Effector memory CD4-positive, alpha-beta T cell (primary cell): ENCODE results near the gene TMEM139.

Experiments
- DNase-seq, 3 donors: peaks; one replicate each; pipeline ENCODE4 v3.0.0-alpha.2; 2020
- H3K27ac ChIP-seq: 2 replicates; pipeline ENCODE4 v1.7.0; 2013; ENCODE audit warnings: mild to moderate bottlenecking, low read length, moderate library complexity; ENCODE audit not compliant: insufficient read depth, poor library complexity, severe bottlenecking
- H3K27me3 ChIP-seq: replicated peaks from 2 replicates; pipeline ENCODE4 v1.7.0; 2013; ENCODE audit warnings: mild to moderate bottlenecking, low read length; ENCODE audit not compliant: insufficient read depth, control insufficient read depth, poor library complexity, severe bottlenecking
- H3K36me3 ChIP-seq: 2 replicates; pipeline ENCODE4 v1.7.0; 2013; ENCODE audit warnings: mild to moderate bottlenecking, low read length, moderate library complexity; ENCODE audit not compliant: control insufficient read depth, insufficient read depth
- H3K4me1 ChIP-seq: 2 replicates; pipeline ENCODE4 v1.7.0; 2013; ENCODE audit warnings: low read length, mild to moderate bottlenecking; ENCODE audit not compliant: control insufficient read depth, insufficient read depth, poor library complexity, severe bottlenecking
- H3K4me3 ChIP-seq: 2 replicates; pipeline ENCODE4 v1.7.0; 2013; ENCODE audit warnings: low read length, low read depth, mild to moderate bottlenecking; ENCODE audit not compliant: insufficient read depth, poor library complexity, severe bottlenecking
- H3K9me3 ChIP-seq: 2 replicates; pipeline ENCODE4 v1.7.0; 2013; ENCODE audit warnings: mild to moderate bottlenecking, low read length, moderate library complexity; ENCODE audit not compliant: control insufficient read depth

The TMEM139 gene

GRCh38 chr7:143321242-143321641, 36.5 kb downstream of the TMEM139 start:
- H3K27me3 ChIP-seq, result no peaks in the 10 kb centered on the region
- H3K9me3 ChIP-seq, result no peaks in the 10 kb centered on the region
- H3K27ac ChIP-seq, result no peak overlapping the region
- H3K4me3 ChIP-seq, result no peak overlapping the region
- H3K36me3 ChIP-seq, result no peaks in the 10 kb centered on the region
- no peak for DNase-seq
- H3K4me1 ChIP-seq, result no peaks in the 10 kb centered on the region

- no peak overlapping the region for H3K27ac ChIP-seq
- H3K36me3 ChIP-seq, result no peaks in the 10 kb centered on the region
Measured at GRCh38 chr7:143321734-143322133, 37.0 kb downstream of the TMEM139 start.

GRCh38 chr7:143322760-143323633, 38.2 kb downstream of the TMEM139 start:
- Histone ChIP-seq H3K9me3 (no peaks in the 10 kb centered on the region), H3K36me3 (no peaks in the 10 kb centered on the region), H3K4me1 (no peaks in the 10 kb centered on the region), H3K27me3 (no peaks in the 10 kb centered on the region), H3K4me3 (no peak overlapping the region), H3K27ac (no peak overlapping the region)
- no peak for DNase-seq

More at GRCh38 chr7:143321734-143322133, 37.0 kb downstream of the TMEM139 start:
- H3K27me3 ChIP-seq, result no peaks in the 10 kb centered on the region
- no peaks in the 10 kb centered on the region for H3K4me1 ChIP-seq
- DNase-seq, result no peak
- H3K4me3 ChIP-seq, result no peak overlapping the region
- no peaks in the 10 kb centered on the region for H3K9me3 ChIP-seq

GRCh38 chr7:143323653-143324052, 38.9 kb downstream of the TMEM139 start:
- no peak for DNase-seq
- Histone ChIP-seq H3K36me3 (no peaks in the 10 kb centered on the region), H3K27me3 (no peaks in the 10 kb centered on the region)

GRCh38 chr7:143325240-143325639, 40.5 kb downstream of the TMEM139 start:
- no peak overlapping the region for H3K4me3 ChIP-seq
- no peaks in the 10 kb centered on the region for H3K27me3 ChIP-seq
- no peaks in the 10 kb centered on the region for H3K4me1 ChIP-seq
- no peak overlapping the region for H3K27ac ChIP-seq
- no peak for DNase-seq
- H3K9me3 ChIP-seq, result no peaks in the 10 kb centered on the region
- no peaks in the 10 kb centered on the region for H3K36me3 ChIP-seq

More at GRCh38 chr7:143323653-143324052, 38.9 kb downstream of the TMEM139 start:
- Histone ChIP-seq H3K9me3 (no peaks in the 10 kb centered on the region), H3K27ac (no peak overlapping the region), H3K4me3 (no peak overlapping the region), H3K4me1 (no peaks in the 10 kb centered on the region)

DNA sequence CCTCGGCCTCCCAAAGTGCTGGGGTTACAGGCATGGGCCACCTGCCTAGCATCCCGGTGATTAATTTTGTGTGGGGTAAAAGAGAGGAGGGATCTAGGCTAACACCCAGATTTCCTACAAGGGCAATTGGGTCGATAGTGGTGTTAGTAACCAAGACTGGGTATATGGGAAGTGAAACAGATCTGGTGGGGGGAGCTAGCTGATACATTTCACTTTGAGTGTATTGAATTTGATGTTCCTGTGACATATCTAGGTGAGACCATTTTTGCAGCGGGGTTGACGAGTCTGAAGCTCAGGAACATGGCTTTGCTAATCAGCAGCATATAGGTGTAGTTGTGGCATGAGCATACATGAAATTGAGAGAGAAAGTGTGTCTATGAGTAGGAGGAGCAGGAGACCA, 43.1 kb downstream of the TMEM139 start:
- Histone ChIP-seq H3K27ac (no peak overlapping the region), H3K36me3 (no peaks in the 10 kb centered on the region), H3K4me3 (no peak overlapping the region), H3K9me3 (no peaks in the 10 kb centered on the region), H3K27me3 (no peaks in the 10 kb centered on the region), H3K4me1 (no peaks in the 10 kb centered on the region)
- DNase-seq, result no peak

- Histone ChIP-seq H3K27ac (no peak overlapping the region), H3K27me3 (no peaks in the 10 kb centered on the region), H3K9me3 (no peaks in the 10 kb centered on the region), H3K4me1 (no peaks in the 10 kb centered on the region), H3K36me3 (no peaks in the 10 kb centered on the region), H3K4me3 (no peak overlapping the region)
- no peak for DNase-seq
Measured at GRCh38 chr7:143329471-143330170, 44.9 kb downstream of the TMEM139 start.

- Histone ChIP-seq H3K4me3 (no peak overlapping the region), H3K4me1 (no peaks in the 10 kb centered on the region), H3K36me3 (no peaks in the 10 kb centered on the region), H3K27ac (no peak overlapping the region), H3K27me3 (no peaks in the 10 kb centered on the region), H3K9me3 (no peaks in the 10 kb centered on the region)
- no peak for DNase-seq
Measured at GRCh38 chr7:143331179-143331801, 46.5 kb downstream of the TMEM139 start.

GRCh38 chr7:143334244-143334643, 49.5 kb downstream of the TMEM139 start:
- H3K36me3 ChIP-seq, result no peaks in the 10 kb centered on the region
- no peak overlapping the region for H3K4me3 ChIP-seq

GRCh38 chr7:143337216-143337615, 52.5 kb downstream of the TMEM139 start:
- no peak overlapping the region for H3K27ac ChIP-seq
- no peaks in the 10 kb centered on the region for H3K27me3 ChIP-seq
- H3K36me3 ChIP-seq, result no peaks in the 10 kb centered on the region
- DNase-seq, result no peak
- H3K4me3 ChIP-seq, result no peak overlapping the region
- H3K4me1 ChIP-seq, result no peaks in the 10 kb centered on the region
- H3K9me3 ChIP-seq, result no peaks in the 10 kb centered on the region

More at GRCh38 chr7:143334244-143334643, 49.5 kb downstream of the TMEM139 start:
- DNase-seq, result no peak
- Histone ChIP-seq H3K27ac (no peak overlapping the region), H3K9me3 (no peaks in the 10 kb centered on the region), H3K27me3 (no peaks in the 10 kb centered on the region), H3K4me1 (no peaks in the 10 kb centered on the region)
